ENCODE results near the gene ANKH. TPM values are rescaled to one million over a fixed set of nuclear protein-coding genes. Genes with fewer than 3 reads are reported as not detected.
A peak's percentile ranks its signal among the peaks of the same experiment; 100 is the strongest.
"Not testable (repeated sequence)": the region's sequence is repeated elsewhere in the genome, so short reads cannot be mapped to it uniquely, and the experiment has no call there.

The ANKH gene
- polyA plus RNA-seq (ENCODE audit: insufficient read length) = 14.2 TPM

DNA sequence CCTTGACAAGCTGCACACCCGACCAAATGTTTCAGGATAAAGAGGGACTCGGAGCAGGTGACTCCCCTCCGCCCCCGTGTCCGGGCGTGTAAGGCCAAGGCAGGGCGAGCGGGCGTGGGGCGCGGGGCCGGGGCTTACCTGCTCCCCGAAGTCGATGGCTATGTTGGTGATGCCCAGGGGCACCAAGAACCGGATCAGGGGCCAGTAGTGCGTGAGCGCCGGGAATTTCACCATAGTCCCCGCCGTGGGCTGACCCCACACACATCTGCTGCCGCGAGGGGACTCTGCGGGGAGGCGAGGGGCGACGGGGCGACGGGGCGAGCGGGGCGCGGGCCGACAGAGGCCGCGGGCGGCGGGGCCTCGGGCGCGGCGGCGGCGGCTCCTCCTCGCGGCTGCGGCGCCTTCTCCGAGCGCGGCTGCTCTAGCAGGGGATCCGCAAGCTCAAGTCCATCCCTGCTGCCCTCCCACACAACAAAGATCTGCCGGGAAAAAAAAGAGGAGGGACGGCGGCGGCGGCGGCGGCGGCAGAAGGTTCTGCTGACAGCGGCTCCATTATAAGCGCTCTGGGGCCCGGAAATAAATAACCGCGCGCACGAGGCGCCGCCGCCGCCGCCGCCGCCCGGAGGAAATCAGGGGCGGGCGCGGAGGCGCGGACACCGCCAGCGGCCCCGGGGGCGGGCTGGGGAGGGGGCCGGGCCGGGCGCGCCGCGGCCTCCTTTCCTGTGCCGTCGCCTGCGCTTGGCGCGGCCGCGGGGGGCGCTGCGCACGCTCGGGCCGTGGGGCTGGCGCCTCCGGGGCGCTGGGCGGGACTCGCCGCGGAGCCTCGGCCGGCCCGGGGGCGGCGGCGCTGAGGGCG lies at the start of gene ANKH:
Gene ANKH, minus strand, starts transcription at position 565 of the 856 bp plus-strand sequence. Its CDS starts 331 bp downstream, at position 234.
- peak; percentile 67 for DNase-seq (ENCODE audit: low read depth)

DNA sequence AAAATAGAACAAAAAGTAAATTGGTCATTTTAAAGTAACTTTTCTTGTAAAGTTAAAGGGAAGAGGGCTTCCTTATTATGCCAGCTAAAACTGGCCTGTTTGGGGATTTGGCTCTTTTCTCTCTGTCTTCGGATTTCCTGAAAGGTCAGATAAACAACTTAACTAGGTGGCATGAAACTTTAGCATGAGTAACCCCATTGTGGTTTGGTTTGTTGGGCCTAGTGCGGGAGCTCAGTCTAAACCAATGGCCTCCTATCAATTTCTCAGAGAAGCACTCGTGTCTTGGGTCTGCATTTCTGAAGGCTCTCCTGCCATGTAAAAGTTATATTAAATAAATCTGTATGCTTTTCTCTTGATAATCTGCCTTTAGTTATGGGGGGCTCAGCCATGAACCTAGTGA lies 48.5 kb upstream of the ANKH start:
- no peak for DNase-seq (ENCODE audit: low read depth)

DNA sequence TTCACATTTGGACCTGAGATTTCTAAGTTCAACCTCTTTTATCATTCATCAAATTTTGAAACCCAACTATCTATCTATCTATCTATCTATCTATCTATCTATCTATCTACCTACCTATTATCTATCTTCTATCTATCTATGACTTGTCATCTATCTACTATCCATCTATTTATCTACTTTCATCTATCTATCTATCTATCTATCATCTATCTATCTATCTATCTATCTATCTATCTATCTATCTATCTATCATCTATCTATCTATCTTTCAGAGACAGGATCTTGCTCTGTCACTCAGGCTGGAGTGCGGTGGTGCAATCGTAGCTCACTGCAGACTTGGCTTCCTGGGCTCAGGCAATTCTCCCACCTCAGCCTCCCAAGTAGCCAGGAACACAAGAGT lies 47.5 kb upstream of the ANKH start:
- not testable (repeated sequence) for DNase-seq (ENCODE audit: low read depth)

DNA sequence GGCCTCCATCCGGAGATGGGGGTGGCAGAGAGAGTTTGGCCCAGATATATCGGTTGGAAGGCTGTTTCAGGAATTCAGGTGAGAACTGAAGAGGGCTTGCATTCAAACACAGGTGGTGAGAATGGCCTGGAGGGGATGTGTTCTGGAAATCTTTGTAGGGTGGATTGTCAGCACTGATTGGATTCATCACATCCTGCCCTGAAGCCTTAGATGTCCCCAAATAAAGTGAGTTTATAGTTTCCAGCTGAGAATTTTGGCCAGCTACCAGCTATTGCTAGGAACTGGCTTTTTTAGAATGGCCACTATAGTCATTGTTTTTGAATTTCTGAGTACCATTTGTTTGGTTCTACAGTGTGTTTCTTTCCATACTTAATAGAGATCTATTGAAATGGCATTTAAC lies 46.1 kb upstream of the ANKH start:
- no peak for DNase-seq (ENCODE audit: low read depth)

DNA sequence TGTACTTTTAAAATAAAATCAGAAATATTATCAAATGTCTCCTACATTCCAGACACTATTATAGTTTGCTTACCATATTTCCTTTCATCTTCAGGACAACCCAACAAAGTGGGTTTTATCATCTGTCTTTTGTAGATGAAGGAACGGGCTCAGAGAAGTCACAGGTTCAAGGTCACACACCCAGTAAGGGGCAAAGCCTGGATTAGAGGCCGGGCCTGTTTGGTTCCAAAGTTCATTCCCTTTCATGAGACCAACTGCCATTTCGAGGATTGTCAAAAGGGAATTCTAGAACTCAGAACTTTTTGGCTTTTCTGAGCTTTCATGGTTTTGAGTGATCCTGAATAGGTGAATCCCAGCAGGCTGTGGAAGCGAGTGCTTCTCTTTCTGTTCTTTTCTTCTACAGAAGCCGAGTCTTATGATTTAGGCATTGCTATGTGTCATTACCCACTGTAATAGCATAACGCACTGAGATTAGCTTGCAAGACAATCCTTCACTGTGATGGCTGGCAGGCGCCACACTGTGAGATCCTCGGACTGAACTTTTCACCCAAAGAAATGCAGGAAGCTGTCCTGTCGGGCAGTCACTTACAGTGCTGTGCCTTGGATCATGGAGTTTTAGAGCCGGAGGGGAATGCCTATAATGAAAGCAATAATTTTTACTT lies 43.8 kb upstream of the ANKH start:
- no peak for DNase-seq (ENCODE audit: low read depth)

DNA sequence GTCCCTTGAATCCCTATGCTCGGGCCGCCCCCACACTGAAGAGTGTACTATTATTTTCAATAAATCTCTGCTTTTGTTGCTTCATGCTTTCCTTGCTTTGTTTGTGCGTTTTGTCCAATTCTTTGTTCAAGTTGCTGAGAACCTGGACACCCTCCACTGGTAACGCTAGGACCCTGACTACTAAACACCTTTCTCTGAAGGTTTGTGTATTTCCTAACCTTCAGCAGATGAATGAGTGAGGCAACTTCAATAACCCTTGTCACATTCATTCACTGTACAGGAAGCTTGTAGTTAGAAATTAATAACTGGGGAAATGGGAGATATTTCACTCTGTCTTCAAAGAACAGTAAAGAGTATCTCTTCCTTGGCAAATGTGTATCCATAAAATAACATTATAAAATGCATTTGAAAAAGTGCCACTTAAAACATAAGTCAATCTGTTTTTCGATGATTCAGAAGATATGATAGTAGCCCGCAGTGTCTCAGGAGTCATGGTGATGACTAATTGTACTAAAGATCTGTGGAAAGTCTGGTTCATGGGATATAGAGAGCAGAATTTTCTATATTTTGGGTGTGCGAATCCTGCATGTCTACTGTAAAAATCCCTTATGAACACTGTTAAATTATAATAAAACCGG lies 43.2 kb upstream of the ANKH start:
- no peak for DNase-seq (ENCODE audit: low read depth)

DNA sequence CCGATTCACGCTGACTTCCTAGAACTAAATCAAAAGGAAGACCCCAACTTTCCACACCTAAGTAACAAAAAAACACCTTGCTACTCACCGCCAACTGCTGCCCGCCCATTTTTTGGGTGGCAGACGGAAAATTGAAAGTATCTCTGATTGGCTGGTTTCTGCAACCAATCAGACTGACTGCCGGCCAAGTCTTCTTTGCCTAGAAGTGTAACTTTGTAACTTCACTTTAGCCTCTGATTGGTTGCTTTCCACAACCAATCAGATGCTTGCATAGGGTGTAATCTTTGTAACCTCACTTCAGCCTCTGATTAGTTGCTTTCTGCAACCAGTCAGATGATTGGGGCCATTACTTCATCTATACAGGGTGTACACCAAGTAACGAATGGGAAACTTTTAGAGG lies 42.6 kb upstream of the ANKH start:
- no peak for DNase-seq (ENCODE audit: low read depth)

DNA sequence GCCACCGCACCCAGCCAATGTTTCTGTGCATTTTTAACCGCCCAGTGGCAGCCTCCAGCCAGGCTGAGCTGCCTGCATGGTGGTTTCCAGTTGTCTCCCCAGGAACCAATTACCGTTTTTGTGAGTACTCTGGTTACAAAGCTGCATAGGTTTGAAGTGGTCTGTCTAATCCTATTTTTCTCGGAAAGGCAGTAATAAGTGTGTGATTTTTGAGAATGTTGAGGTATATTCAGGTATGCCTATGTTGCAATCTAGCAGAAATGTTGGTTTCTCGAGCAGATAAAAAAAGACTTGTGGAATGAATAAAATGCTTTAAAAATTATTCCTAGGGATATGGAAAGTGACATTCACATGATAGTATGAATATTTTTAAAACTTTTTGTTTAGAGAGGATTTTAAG lies 41.5 kb upstream of the ANKH start:
- DNase-seq (ENCODE audit: low read depth) = no peak

DNA sequence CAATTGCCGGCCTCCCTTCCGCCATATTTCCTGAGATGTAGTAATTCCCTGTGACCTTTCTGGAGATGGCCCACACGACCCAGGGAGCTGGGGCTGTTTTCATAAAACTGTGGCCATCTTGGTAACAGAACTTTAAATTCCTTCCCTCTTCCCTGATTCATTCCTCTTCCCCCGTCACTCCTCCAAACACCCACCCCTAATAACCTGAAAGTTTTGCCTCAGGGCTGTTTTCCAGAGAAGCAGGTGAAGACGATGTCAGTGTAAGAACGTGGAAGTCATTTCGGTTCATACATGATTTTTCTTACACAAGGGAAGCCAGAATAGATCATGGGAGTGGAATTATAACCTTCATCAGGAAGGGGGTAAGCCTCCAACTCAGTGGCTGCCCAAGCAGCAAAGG lies 40.6 kb upstream of the ANKH start:
- DNase-seq (ENCODE audit: low read depth) = no peak

DNA sequence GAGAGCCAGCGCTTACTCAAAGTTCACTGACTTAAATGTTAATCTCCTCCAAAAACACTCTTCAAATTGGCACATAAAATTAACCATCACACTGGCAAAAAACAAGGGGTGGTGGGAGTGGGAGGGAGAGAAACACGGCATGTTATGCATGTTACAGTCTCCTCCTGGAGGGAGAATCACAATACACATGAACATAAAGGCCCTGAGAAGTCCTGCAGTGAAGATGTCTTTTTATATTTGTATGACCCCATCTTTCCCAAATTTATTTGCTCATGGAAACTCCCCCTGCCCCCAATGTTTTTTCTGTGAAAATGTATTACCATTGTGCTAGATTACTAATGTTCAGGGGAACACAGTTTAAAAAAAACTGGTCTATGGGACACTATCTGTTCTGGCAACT lies 37.8 kb upstream of the ANKH start:
- no peak for DNase-seq (ENCODE audit: low read depth)

DNA sequence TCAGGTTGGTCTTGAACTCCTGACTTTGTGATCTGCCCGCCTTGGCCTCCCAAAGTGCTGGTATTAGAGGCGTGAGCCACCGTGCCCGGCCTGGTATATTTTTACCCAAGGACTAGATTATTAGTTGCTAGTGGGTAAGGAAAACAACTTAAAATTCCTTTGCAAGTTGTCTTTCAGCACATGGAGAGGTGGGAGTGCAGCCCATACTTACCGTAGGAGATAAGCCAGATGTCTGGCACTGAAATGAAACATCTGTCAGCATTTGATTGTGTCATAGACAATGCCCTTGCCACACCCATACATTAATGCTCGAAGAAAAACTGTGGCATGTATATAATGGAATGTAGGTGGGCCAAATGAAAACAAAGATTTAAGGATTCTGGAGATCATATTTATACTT lies 36.6 kb upstream of the ANKH start:
- no peak for DNase-seq (ENCODE audit: low read depth)

DNA sequence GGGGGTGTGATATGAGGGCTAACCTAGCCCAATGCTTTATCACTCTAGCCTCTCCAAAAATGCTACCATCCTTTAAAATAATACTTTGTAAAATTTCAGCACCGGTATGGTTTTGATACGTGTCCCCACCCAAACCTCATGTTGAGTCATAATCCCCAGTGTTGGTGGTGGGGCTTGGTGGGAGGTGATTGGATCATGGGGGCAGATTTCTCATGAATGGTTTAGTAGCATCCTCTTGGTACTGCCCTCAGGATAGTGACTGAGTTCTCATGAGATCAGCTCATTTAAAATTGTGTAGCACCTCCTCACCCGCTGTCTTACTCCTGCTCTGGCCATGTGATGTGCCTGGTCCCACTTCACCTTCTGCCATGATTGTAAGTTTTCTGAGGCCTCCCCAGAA lies 35.0 kb upstream of the ANKH start:
- no peak for DNase-seq (ENCODE audit: low read depth)

DNA sequence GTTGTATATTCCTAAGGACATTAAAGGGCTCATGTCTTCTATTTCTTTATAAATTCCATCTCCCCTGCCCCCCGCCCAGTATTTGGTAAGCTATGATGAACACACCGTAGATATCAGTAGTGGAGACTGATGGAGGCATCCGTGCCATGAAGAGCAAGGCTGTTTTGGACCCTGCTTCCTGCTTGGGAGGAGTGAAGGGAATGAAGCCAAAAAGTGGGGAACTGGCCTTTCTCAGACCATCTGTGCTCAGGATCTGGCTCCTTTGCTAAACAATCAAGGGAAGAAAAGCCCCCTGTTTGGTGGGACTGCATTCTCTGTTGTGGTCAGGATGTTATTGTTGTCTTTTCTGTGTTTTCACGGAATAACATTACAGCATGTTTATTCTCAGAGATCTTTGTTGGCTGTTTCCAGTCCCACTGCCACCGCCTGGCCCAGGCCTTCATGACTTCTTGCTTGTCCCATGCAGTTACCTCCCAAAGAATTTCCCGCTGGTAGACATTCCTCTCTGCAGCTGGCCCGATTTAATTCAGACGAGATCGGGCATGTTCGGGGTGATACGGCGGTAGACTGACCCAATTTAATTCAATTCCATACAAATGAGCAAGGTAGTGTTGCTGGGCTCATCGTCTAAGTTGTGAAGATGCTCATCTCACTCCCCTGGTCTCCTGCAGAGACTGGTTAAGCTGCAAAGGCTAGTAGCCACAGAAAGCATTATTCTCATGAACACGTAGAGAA lies 31.4 kb upstream of the ANKH start:
- no peak for DNase-seq (ENCODE audit: low read depth)

DNA sequence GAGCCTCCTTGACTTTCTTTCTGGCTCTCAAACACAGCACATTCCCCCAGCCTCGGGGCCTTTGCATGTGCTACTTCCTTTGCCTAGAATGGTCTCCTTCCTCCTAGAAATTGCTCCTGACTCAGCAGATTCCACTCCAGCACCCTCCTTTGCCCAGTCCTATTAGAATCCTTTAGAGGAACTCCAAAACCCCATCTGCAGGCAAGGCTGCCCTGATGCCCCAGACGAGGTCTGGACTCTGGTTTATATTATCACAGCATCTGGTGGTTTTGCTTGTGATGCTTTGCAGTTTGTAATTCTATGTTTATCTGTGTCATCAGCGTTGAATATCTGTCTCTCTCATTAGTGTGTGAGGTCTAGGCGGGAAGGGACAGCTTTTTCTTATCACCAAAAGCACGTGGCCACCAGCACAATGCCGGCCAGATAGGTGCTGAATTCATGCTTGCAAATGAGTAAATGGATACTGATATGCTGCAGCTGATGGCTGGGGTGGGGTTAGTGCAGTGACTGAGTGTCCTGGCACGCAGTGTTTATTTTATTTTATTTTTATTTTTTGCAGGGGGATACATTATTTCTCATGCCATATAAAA lies 30.0 kb upstream of the ANKH start:
- DNase-seq (ENCODE audit: low read depth) = no peak

DNA sequence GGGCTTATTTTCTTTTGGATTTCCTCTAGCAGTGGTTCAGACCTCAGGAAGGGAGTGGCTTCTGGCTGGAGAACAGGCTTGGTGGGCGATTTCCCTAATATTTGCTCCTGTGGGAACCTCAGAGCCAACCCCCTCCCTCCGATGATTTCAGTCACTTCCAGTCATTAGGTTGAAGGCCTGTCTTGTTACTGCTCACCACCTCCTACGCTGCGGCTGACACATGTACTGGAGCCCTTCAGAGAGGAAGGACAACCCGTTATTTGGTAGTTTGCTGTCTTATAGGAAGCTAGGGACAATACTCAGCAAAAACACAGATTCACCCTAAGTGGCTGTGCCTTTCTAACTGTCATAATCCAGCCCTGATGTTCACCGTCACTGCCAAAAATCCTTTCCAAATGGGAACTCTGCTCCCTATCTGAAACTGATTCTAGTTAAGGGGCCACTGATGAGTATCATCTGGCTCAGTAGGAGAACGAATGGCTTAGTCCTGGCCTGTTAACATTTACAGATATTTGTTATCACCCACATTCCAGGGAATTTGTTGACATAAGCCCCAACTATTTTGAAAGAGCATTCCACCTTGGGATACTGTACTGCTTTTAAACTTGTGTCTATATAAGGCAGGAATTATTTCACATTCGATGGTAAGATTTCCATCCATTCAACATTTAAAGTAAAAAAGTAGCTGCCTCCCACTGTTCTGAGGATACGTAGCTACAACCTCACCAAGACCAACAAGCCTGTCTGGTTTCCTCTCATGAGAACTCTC lies 29.3 kb upstream of the ANKH start:
- DNase-seq (ENCODE audit: low read depth) = no peak

DNA sequence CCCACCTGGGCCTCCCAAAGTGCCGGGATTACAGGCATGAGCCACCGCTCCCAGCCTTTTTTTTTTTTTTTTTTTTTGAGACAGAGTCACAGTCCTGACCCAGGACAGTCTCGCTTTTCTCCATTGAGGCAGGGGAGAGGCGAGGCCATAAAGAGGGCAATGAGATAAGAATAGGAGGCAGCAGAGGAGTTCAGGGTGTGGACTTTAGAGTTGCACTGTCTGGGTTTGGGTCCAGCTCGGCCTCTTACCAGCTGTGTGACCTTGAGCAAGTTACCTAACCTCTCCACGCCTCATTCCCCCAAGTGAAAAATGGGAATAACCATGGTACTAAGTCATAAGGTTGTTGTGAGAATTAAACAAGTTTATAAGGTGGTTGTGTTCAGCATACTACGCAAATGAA lies 24.6 kb upstream of the ANKH start:
- DNase-seq (ENCODE audit: low read depth) = no peak

DNA sequence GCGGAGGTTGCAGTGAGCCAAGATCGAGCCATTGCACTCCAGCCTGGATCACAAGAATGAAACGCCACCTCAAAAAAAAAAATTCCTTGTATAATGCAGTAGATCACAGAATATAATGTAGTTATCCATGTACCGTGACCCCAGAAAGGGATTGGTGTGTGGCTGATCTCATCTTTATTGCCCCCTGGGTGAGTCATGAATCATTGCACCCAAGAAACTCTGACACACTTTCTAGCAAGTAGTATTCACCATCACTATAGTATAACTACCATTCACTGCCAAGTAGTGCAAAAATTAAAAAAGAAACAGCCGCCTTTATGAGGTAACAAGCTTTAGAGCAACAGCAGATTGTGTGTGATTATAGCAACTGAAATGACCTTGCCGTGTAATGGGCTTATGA lies 23.7 kb upstream of the ANKH start:
- no peak for DNase-seq (ENCODE audit: low read depth)

DNA sequence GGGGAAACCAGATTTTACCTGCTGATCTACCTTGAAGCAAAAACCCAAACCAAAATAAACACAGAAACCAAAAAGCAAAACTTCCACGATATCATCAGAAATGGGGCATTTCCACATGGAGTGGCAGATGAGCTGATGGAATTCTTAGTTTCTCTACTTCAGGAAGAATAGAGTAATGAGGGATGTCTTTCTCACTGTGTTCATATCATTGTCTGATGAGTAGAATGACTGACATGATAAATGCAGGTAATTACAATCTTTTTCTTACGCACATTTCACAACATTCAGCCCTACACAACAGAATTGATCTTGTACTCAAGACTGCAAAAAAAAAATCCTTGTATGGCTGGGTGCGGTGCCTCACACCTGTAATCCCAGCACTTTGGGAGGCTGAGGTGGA lies 23.2 kb upstream of the ANKH start:
- no peak for DNase-seq (ENCODE audit: low read depth)

DNA sequence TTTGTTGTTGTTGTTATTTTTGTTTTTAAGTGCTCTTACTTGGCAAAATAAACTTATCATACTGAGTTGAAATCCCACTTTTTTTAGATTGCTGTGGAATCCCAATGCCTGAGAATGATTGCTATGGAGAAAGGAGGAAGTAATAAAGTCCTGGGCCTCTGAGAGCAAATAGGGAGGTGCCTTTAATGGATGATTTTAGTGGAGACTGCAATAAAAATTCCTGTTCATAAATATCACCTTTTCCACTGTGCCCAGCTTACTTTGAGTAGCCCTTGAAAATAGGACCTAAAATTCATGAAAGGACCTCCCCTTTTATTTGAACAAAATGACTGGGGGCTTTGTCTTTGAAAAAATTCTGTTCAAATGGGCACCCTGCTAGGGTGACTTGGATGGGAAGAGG lies 21.8 kb upstream of the ANKH start:
- no peak for DNase-seq (ENCODE audit: low read depth)

DNA sequence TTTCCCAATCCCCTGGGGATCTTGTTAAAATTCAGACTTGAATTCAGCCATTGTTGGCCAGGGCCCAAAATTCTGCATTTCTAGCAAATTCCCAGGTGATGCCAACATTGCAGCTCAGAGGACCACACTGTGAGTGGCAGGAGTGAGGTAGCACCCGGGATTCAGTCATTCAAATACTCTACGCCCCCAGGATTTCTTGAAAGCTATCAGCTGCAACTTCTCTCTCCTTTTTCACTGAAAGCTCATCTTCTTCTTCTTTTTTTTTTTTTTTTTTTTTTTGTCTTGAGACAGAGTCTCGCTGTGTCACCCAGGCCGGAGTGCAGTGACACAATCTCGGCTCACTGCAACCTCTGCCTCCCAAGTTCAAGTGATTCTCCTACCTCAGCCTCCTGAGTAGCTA lies 19.3 kb upstream of the ANKH start:
- DNase-seq (ENCODE audit: low read depth) = no peak

DNA sequence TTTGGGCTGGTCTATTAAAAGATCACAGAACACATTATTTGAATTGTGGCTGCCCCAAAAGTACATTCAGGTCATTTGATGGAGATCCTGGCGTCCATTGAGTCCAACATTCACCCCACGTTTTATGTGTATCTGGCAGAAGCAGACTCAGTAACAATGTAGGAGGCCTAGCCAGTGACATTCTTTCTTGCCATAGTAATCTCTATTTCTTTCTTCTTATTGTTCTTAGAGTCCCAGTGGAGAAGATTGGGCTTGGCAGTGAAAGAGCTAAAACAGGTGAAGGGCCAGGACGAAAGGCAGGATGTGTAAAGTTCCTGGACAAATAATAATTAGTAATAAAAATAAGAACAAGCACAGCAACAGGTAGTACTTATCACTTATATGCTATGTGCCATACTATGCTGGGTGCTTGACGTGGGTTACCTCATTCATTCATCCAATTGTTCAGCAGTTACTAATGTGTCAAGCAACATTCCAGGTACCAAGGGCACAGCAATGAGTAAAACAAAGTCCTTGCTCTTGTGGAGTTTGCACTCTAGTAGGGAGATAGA lies 12.6 kb upstream of the ANKH start:
- no peak for DNase-seq (ENCODE audit: low read depth)

Measured in forelimb muscle (tissue), 1 donor.